Measurements from ENCODE around the gene HMG20B. TPM values are rescaled to one million over a fixed set of nuclear protein-coding genes. Genes with fewer than 3 reads are reported as not detected.

The HMG20B gene
- total and polyA plus RNA-seq, 2 donors = 30.6 to 109 TPM

DNA sequence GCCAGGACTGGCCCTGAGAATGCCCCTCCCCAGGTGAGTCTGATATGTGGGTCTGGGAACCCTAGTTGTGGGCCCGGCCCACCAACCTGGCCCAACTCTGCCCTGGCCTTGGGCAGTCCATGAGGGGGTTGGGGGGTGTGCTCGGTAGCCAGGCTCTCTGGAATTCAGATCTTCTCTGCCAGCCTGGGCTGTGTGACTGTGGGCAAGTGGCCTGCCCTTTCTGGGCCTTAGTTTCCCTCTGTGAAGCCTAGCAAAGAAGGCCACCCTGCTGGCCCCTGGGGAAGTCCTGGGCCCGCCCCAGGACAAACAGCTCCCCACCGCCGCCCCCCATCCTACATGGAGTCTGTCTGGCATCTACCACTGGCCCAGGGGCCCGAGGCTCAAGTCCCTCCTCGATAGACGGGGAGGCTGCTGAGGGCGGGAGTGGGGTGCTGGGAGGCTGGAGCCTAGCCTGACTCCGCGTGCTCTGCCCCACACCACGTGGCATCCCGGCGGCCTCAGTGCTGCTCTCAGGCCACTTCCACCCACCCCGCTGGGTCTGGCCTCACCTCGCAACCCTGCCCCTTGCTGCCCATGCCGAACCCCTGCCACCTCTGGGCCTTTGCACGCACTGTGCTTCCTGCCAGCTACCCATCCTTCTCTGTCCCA is 42.2 kb downstream of the HMG20B start:
- DNase-seq (ENCODE audit: extremely low spot score) = no peak
- H3K27ac ChIP-seq (ENCODE audit: low read depth) = no peak overlapping the region
- H3K4me3 ChIP-seq (ENCODE audit: low read depth, low read length) = no peak overlapping the region
- WGBS = 89% methylated on average over 18 of the region's 18 CpGs
- no peaks in the 10 kb centered on the region for H3K4me1 ChIP-seq (ENCODE audit: insufficient read depth)
- peaks cover 2% of the 10 kb centered on the region for H3K36me3 ChIP-seq (ENCODE audit: insufficient read depth)

DNA sequence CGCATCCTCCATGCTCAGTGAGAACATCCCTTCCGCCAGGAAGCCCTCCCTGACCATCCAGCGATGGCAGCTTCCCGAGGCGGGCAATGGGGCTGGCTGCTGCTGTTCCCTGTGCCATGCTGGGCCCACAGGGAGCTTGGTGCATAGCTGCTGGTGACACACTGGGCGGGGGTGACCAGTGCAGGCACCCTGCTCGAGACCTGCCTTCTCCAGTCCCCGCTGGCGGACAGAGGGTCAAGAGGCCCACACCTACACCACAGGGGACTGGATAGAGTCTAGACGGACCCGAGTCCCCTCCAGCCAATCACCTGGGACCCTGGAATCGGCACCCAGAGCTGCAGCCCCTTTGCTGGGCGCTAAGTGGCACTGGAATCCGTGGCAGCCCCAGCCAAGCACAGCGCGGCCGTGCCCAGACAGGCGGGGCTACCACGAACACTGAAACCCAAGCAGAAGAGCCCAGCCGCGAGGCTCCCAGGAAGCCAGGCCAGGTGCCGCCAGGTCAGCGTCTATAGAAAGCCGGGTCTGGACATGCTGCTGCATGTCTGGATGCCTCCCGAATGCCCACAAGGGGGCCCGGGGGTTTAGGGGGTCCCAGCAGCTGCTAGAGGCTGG is 42.9 kb downstream of the HMG20B start:
- Histone ChIP-seq H3K4me1 (ENCODE audit: insufficient read depth) (no peaks in the 10 kb centered on the region), H3K36me3 (ENCODE audit: insufficient read depth) (peaks cover 2% of the 10 kb centered on the region), H3K4me3 (ENCODE audit: low read depth, low read length) (no peak overlapping the region), H3K27ac (ENCODE audit: low read depth) (no peak overlapping the region)
- WGBS = 94% methylated on average over 26 of the region's 26 CpGs
- no peak for DNase-seq (ENCODE audit: extremely low spot score)

DNA sequence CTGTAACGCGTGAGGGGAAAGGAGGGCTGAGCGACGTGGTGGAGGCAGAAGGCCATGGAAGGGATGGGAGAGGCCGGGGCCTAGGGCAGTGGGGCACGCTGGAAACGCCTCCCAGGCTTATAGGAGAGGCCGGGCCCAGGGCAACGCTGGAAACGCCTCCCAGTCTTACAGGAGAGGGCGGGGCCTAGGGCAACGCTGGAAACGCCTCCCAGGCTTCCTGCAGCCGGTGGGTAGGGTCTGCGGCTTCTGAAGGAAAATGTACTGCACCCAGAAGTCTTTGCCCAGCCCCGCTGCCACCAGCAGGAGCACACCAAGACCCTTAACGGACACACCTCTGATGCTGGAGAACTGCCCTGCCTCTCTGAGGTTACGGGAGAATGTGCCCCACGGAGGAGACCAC is 44.7 kb downstream of the HMG20B start:
- no peak for DNase-seq (ENCODE audit: extremely low spot score)
- Histone ChIP-seq H3K4me3 (ENCODE audit: low read depth, low read length) (no peak overlapping the region), H3K36me3 (ENCODE audit: insufficient read depth) (peaks cover 3% of the 10 kb centered on the region)

GRCh38 chr19:3618144-3618810 is 45.5 kb downstream of the HMG20B start:
- 42% methylated on average over 31 of the region's 31 CpGs for WGBS
- DNase-seq (ENCODE audit: extremely low spot score) = no peak
- no peak overlapping the region for H3K27ac ChIP-seq (ENCODE audit: low read depth)
- peaks cover 3% of the 10 kb centered on the region for H3K36me3 ChIP-seq (ENCODE audit: insufficient read depth)
- H3K4me3 ChIP-seq (ENCODE audit: low read depth, low read length) = no peak overlapping the region
- H3K4me1 ChIP-seq (ENCODE audit: insufficient read depth) = no peaks in the 10 kb centered on the region

More for the DNA sequence above, 44.7 kb downstream of the HMG20B start:
- Histone ChIP-seq H3K4me1 (ENCODE audit: insufficient read depth) (no peaks in the 10 kb centered on the region), H3K27ac (ENCODE audit: low read depth) (no peak overlapping the region)
- 68% methylated on average over 19 of the region's 19 CpGs for WGBS

DNA sequence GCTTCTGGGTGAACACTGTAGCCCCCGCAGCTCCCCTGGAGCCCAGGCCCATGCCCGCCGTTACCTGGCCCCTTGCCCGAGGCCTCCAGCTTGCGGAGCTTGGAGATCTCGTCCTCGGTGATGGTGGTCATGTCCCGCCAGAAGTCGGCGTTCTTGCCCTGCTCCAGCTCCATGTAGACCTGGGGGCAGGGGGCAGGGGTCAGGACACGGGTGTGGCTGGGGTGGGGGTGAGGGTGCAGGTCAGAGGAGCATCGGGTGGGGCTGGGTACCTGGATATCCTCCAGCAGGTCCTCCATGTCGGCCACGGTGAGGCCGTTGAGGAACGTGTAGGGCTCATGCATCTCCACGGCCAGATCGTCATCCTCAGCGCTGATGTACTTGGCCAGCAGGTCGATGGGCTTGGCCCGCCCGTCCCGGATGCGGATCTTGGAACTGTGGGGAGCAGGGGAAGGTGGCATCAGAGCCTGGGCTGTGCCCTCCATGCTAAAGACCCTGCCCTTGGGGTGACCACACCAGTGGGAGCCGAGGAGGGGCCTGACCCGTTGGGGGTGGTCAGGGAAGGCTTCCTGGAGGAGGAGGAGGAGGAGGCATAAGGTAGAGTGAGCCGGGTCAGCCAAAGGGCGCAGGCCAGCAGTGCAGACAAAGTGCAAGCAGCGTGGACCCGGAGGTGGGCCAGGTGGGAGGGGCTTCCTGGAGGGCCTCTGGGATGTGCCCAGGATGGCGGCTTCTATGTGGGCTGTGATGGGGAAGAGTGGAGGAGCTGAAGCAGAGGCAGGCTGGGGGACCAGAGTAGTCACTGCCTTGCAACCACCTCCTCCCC is 46.3 kb downstream of the HMG20B start:
- H3K4me3 ChIP-seq (ENCODE audit: low read depth, low read length) = no peak overlapping the region
- DNase-seq (ENCODE audit: extremely low spot score) = no peak
- H3K36me3 ChIP-seq (ENCODE audit: insufficient read depth) = peaks cover 3% of the 10 kb centered on the region
- 87% methylated on average over 31 of the region's 31 CpGs for WGBS
- H3K27ac ChIP-seq (ENCODE audit: low read depth) = no peak overlapping the region
- H3K4me1 ChIP-seq (ENCODE audit: insufficient read depth) = no peaks in the 10 kb centered on the region

DNA sequence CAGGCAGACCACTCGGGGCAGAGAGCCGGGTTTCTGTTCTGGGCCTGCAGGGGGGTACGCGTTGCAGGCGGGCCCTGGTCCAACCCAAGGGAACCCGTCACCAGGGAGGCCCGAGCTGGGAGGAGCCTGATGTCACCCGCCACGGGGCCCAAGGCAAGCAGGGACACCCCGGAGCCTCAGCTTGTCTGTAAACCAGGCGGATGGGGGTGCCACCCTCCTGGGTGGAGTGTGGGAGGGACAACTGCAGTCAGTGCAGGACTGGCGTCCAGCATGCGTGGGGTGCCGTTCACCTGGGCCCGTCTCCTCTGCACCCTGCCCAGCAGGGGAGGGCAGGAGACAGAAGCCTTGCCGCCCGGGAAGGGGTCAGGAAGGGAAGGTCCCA is 46.9 kb downstream of the HMG20B start:
- no peaks in the 10 kb centered on the region for H3K4me1 ChIP-seq (ENCODE audit: insufficient read depth)
- no peak overlapping the region for H3K27ac ChIP-seq (ENCODE audit: low read depth)
- H3K4me3 ChIP-seq (ENCODE audit: low read depth, low read length) = no peak overlapping the region
- peaks cover 3% of the 10 kb centered on the region for H3K36me3 ChIP-seq (ENCODE audit: insufficient read depth)
- no peak for DNase-seq (ENCODE audit: extremely low spot score)
- WGBS = 81% methylated on average over 17 of the region's 17 CpGs

DNA sequence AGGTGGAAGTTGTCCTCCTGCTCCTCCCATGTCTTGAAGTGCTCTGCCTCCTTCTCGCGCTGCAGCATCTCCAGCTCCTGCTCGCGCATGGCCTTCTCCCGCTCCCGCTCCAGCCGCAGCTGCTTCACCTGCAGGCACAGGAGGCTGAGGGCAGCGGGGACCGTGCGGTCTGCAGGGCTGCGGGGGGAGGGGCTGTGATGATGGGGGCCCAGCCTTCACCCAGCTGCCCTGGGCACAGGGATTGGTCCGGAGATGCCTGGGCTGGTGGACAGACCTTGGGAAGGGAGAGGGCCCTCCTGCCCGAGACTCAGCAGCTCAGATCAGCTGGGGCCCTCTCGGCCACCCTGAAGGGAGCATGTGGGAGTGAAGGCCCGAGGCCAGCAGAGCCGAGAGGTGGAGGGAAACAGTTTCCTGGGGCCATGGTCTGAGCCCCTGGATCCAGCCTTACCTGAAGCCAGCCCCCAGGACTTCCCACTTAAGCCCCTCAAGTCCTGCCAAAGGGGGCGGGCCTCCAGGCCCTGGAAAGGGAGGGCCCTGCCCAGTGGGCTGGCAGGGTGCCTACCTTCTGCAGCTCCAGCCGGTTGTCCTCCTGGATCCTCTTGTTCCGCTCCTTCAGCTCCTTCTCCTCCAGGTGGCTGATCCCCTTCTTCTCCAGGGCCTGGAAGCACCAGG is 47.5 kb downstream of the HMG20B start:
- Histone ChIP-seq H3K4me3 (ENCODE audit: low read depth, low read length) (no peak overlapping the region), H3K4me1 (ENCODE audit: insufficient read depth) (no peaks in the 10 kb centered on the region), H3K36me3 (ENCODE audit: insufficient read depth) (peaks cover 3% of the 10 kb centered on the region), H3K27ac (ENCODE audit: low read depth) (no peak overlapping the region)
- no peak for DNase-seq (ENCODE audit: extremely low spot score)
- WGBS = 86% methylated on average over 19 of the region's 19 CpGs

GRCh38 chr19:3620817-3621547 is 48.2 kb downstream of the HMG20B start:
- Histone ChIP-seq H3K4me3 (ENCODE audit: low read depth, low read length) (no peak overlapping the region), H3K36me3 (ENCODE audit: insufficient read depth) (peaks cover 3% of the 10 kb centered on the region)

DNA sequence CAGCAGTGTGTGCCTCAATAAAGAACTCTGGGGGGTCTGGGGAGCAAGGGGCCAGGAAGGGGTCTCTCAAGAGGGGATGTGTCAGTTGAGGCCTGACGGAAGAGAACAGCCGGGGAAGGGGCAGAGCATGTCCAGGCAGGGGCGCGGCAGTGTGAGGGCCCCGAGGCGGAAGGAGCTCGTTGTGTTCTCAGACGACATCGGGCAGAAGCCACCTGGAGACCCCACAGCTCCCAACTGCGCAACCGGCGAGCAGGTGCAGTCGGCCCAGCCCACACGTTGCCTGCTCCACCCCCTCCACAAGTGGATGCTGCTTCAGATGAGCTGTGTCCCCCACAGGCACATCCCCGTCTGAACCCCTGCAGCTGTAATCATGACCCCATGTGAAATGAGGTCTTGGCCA is 48.9 kb downstream of the HMG20B start:
- DNase-seq (ENCODE audit: extremely low spot score) = no peak
- WGBS = 93% methylated on average over 15 of the region's 15 CpGs
- H3K4me3 ChIP-seq (ENCODE audit: low read depth, low read length) = no peak overlapping the region
- H3K4me1 ChIP-seq (ENCODE audit: insufficient read depth) = peaks cover 4% of the 10 kb centered on the region
- peaks cover 3% of the 10 kb centered on the region for H3K36me3 ChIP-seq (ENCODE audit: insufficient read depth)
- no peak overlapping the region for H3K27ac ChIP-seq (ENCODE audit: low read depth)

More at GRCh38 chr19:3620817-3621547, 48.2 kb downstream of the HMG20B start:
- DNase-seq (ENCODE audit: extremely low spot score) = no peak
- 89% methylated on average over 24 of the region's 24 CpGs for WGBS
- Histone ChIP-seq H3K27ac (ENCODE audit: low read depth) (no peak overlapping the region), H3K4me1 (ENCODE audit: insufficient read depth) (peaks cover 4% of the 10 kb centered on the region)

DNA sequence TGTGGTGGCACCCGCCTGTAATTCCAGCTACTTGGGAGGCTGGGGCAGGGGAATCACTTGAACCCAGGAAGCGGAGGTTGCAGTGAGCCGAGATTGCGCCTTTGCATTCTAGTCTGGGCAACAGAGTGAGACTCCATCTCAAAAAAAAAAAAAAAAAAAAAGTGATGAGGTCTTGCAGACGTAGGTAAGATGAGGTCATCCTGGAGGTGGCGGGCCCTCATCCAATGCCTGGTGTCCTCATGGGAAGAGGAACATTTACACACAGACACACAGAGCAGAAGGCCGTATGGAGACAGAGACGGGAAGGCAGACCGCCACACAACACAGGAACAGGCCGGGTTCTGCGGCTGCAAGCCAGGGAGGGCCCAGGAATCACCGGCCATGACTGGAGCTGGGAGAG is 49.5 kb downstream of the HMG20B start:
- Histone ChIP-seq H3K4me3 (ENCODE audit: low read depth, low read length) (no peak overlapping the region), H3K4me1 (ENCODE audit: insufficient read depth) (peaks cover 4% of the 10 kb centered on the region), H3K27ac (ENCODE audit: low read depth) (no peak overlapping the region), H3K36me3 (ENCODE audit: insufficient read depth) (peaks cover 3% of the 10 kb centered on the region)
- no peak for DNase-seq (ENCODE audit: extremely low spot score)
- WGBS = 92% methylated on average over 12 of the region's 12 CpGs

- WGBS = 92% methylated on average over 34 of the region's 34 CpGs
- peaks cover 3% of the 10 kb centered on the region for H3K36me3 ChIP-seq (ENCODE audit: insufficient read depth)
- DNase-seq (ENCODE audit: extremely low spot score) = no peak
- no peak overlapping the region for H3K27ac ChIP-seq (ENCODE audit: low read depth)
- peaks cover 4% of the 10 kb centered on the region for H3K4me1 ChIP-seq (ENCODE audit: insufficient read depth)
- H3K4me3 ChIP-seq (ENCODE audit: low read depth, low read length) = no peak overlapping the region
Measured at GRCh38 chr19:3623716-3624115, 51.0 kb downstream of the HMG20B start.

GRCh38 chr19:3625996-3626472 is 53.3 kb downstream of the HMG20B start:
- Histone ChIP-seq H3K4me1 (ENCODE audit: insufficient read depth) (peaks cover 4% of the 10 kb centered on the region), H3K27ac (ENCODE audit: low read depth) (no peak overlapping the region), H3K36me3 (ENCODE audit: insufficient read depth) (peaks cover 2% of the 10 kb centered on the region), H3K4me3 (ENCODE audit: low read depth, low read length) (peak overlapping the region; percentile 84)
- no peak for DNase-seq (ENCODE audit: extremely low spot score)
- 2% methylated on average over 21 of the region's 21 CpGs for WGBS
